GM12878 (cell line): ENCODE measurements around the gene DIP2B.
"Not testable (repeated sequence)": the region's sequence is repeated elsewhere in the genome, so short reads cannot be mapped to it uniquely, and the experiment has no call there.

Experiments used
- CEBPB ChIP-seq, 2 experiments: fragments of 150-350 bp in 1 of 2; IDR thresholded peaks; 2 replicates each; pipeline ENCODE4 v1.6.1; 2012 to 2014; ENCODE audit warnings: low read depth in 2 of 2, low read length in 2 of 2, borderline replicate concordance in 1 of 2, inconsistent platforms in 1 of 2
- CHD1 ChIP-seq: IDR thresholded peaks from 2 replicates; pipeline ENCODE4 v1.6.1; 2012; ENCODE audit warnings: low read depth, low read length, improper control_type of control experiment
- EZH2 ChIP-seq: IDR thresholded peaks from 2 replicates; pipeline ENCODE4 v1.6.1; 2012; ENCODE audit warnings: low read depth, mild to moderate bottlenecking, control low read depth, inconsistent platforms, low read length, borderline replicate concordance; ENCODE audit not compliant: control insufficient read depth
- JUNB ChIP-seq: IDR thresholded peaks from 2 replicates; pipeline ENCODE4 v1.6.1; 2016; ENCODE audit warnings: antibody characterized with exemption, mild to moderate bottlenecking
- POLR2A ChIP-seq: IDR thresholded peaks from 2 replicates; pipeline ENCODE4 v1.6.1; 2011; ENCODE audit warnings: low read depth, mild to moderate bottlenecking, low read length
- POLR2AphosphoS5 ChIP-seq: IDR thresholded peaks from 2 replicates; pipeline ENCODE4 v1.6.1; 2011; ENCODE audit warnings: mild to moderate bottlenecking, low read length, inconsistent platforms
- TAF1 ChIP-seq: IDR thresholded peaks from 2 replicates; pipeline ENCODE4 v1.6.1; 2011; ENCODE audit warnings: mild to moderate bottlenecking, low read depth, low read length, borderline replicate concordance
- ZNF24 ChIP-seq: fragments of 450-650 bp; IDR thresholded peaks from 2 replicates; pipeline ENCODE4 v1.6.1; 2017; ENCODE audit warnings: antibody characterized with exemption, mild to moderate bottlenecking
- TF ChIP-seq, protein P1 (sequence below), 3 experiments: IDR thresholded peaks in 2 of 3; conservative IDR thresholded peaks in 1 of 3; 2 replicates each; pipeline ENCODE4 v1.5.1; 2011; ENCODE audit warnings: low read depth in 3 of 3, low read length in 3 of 3, mild to moderate bottlenecking in 3 of 3, control low read depth in 2 of 3, moderate library complexity in 2 of 3, inconsistent platforms in 1 of 3, mixed read lengths in 1 of 3; ENCODE audit not compliant: control insufficient read depth in 2 of 3, insufficient read depth in 1 of 3; ENCODE audit errors: extremely low read depth in 1 of 3
- TF ChIP-seq, protein P2 (sequence below): IDR thresholded peaks from 2 replicates; pipeline ENCODE4 v1.6.1; 2012; ENCODE audit warnings: low read depth, low read length, improper control_type of control experiment

DNA sequence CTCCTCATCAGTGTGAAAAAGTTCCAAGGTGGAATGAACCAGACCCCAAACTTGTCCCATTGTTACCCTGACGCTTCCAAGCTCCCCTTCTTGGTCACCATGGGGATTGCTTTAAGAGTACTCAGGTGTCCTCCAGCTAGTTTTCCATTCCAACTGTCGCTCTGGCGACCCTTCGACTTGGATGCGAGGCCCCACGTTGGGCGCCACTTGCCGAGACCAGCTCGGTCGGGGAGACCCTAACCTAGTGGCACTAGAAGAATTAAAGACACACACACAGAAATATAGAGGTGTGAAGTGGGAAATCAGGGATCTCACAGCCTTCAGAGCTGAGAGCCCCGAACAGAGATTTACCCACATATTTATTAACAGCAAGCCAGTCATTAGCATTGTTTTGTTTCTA, 6.7 kb upstream of the DIP2B start:
- TF ChIP-seq, protein P1, sequence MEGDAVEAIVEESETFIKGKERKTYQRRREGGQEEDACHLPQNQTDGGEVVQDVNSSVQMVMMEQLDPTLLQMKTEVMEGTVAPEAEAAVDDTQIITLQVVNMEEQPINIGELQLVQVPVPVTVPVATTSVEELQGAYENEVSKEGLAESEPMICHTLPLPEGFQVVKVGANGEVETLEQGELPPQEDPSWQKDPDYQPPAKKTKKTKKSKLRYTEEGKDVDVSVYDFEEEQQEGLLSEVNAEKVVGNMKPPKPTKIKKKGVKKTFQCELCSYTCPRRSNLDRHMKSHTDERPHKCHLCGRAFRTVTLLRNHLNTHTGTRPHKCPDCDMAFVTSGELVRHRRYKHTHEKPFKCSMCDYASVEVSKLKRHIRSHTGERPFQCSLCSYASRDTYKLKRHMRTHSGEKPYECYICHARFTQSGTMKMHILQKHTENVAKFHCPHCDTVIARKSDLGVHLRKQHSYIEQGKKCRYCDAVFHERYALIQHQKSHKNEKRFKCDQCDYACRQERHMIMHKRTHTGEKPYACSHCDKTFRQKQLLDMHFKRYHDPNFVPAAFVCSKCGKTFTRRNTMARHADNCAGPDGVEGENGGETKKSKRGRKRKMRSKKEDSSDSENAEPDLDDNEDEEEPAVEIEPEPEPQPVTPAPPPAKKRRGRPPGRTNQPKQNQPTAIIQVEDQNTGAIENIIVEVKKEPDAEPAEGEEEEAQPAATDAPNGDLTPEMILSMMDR (IDR thresholded peaks at IDR 0.05 in 2 of 3, conservative IDR thresholded peaks at IDR 0.05 in 1 of 3; ENCODE audit: control insufficient read depth in 2 of 3, extremely low read depth in 1 of 3, insufficient read depth in 1 of 3, low read depth in 3 of 3, low read length in 3 of 3), result not testable (repeated sequence)
- TF ChIP-seq EZH2; POLR2AphosphoS5; POLR2A; TAF1; JUNB; ZNF24; CEBPB (IDR thresholded peaks at IDR 0.05; ENCODE audit: borderline replicate concordance in 1 of 2, low read depth in 2 of 2, low read length in 2 of 2); CHD1: not testable (repeated sequence)
- TF ChIP-seq, protein P2, sequence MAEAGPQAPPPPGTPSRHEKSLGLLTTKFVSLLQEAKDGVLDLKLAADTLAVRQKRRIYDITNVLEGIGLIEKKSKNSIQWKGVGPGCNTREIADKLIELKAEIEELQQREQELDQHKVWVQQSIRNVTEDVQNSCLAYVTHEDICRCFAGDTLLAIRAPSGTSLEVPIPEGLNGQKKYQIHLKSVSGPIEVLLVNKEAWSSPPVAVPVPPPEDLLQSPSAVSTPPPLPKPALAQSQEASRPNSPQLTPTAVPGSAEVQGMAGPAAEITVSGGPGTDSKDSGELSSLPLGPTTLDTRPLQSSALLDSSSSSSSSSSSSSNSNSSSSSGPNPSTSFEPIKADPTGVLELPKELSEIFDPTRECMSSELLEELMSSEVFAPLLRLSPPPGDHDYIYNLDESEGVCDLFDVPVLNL, result not testable (repeated sequence)
